ENCODE results near the gene ADRA2A.

DNA sequence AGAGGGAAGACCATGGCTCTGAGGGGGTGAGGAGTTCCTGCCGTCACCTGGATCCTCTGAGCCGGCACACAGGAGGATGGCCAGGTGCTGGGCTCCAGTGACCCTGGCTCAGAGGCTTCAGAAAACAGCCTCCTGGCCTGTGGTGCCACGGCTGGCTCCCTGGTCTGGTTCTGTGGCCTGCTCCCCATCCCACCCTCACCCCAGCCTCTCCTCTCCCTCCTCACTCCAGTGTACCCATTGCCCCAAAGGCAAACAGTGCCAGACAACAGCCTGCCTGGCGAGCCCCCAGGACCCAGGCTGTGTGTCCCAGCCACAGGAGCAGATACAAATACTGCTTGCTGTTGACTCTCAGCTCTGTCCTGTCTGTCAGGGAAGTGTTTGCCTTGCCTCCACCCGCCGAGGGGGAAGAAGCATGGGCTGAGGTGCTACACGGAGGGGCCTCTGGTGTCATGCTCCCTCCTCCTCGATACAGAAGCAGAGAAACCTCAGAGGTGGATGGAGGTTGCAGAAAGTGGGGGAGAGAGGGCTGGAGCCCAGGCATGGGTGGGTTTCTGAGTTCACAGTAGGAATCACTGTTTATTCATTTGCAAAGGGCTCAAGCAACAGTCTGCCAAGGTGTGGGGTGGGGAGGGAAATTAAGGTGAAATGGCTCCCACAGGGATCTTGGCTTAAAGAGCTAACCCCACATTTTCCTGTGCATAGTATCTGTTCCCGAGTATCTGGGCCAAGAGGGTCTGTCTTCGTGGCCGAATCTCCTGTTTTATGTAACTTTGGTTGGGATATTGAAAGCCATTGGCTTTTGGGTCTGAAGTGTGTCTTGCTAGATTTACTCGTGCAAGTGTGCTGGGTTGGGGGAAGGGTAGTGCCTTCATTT lies 5.5 kb downstream of the ADRA2A start:
- TF ChIP-seq CTCF (IDR thresholded peaks at IDR 0.05), result no peak
- TF ChIP-seq POLR2A (IDR thresholded peaks at IDR 0.05), result no peak
